Panc1 (cell line): ENCODE results near the gene GOLGA6C.

ENCODE experiments used
- CTCF ChIP-seq: fragments of 450-650 bp; IDR thresholded peaks from 2 replicates; pipeline ENCODE4 v1.5.1; 2017; ENCODE audit warnings: mild to moderate bottlenecking
- TCF7L2 ChIP-seq: IDR thresholded peaks from 2 replicates; pipeline ENCODE4 v1.6.1; 2011; ENCODE audit warnings: mild to moderate bottlenecking, low read depth, low read length, inconsistent platforms

- TF ChIP-seq TCF7L2 (no peak), CTCF (no peak)
Observed at GRCh38 chr15:75313116-75313845, 55.1 kb downstream of the GOLGA6C start.
